HEK293 (cell line): Measurements from ENCODE around the gene MRPS14.

ENCODE experiments used
- GLIS2 ChIP-seq: fragments of 450-650 bp; formaldehyde crosslinking; IDR thresholded peaks from 2 replicates; pipeline ENCODE4 v1.5.1; 2016; ENCODE audit warnings: missing biosample characterization, missing genetic modification characterization
- INSM2 ChIP-seq: fragments of 450-650 bp; formaldehyde crosslinking; IDR thresholded peaks from 2 replicates; pipeline ENCODE4 v1.5.1; 2016; ENCODE audit warnings: missing biosample characterization, missing genetic modification characterization
- KLF10 ChIP-seq: fragments of 450-650 bp; IDR thresholded peaks from 2 replicates; pipeline ENCODE4 v1.5.1; 2018; ENCODE audit warnings: missing biosample characterization, mild to moderate bottlenecking, missing genetic modification characterization
- PATZ1 ChIP-seq: fragments of 450-650 bp; formaldehyde crosslinking; IDR thresholded peaks from 2 replicates; pipeline ENCODE4 v1.5.1; 2016; ENCODE audit warnings: missing biosample characterization, missing genetic modification characterization
- PRDM4 ChIP-seq: fragments of 450-650 bp; formaldehyde crosslinking; IDR thresholded peaks from 2 replicates; pipeline ENCODE4 v1.5.1; 2017; ENCODE audit warnings: missing biosample characterization, missing genetic modification characterization
- REPIN1 ChIP-seq: fragments of 450-650 bp; formaldehyde crosslinking; IDR thresholded peaks from 2 replicates; pipeline ENCODE4 v1.5.1; 2017; ENCODE audit warnings: missing biosample characterization, missing genetic modification characterization, low read depth
- SCRT1 ChIP-seq: fragments of 450-650 bp; formaldehyde crosslinking; IDR thresholded peaks from 2 replicates; pipeline ENCODE4 v1.5.1; 2016; ENCODE audit warnings: missing biosample characterization, missing genetic modification characterization, borderline replicate concordance
- SP2 ChIP-seq: fragments of 450-650 bp; formaldehyde crosslinking; IDR thresholded peaks from 2 replicates; pipeline ENCODE4 v1.5.1; 2016; ENCODE audit warnings: missing biosample characterization, missing genetic modification characterization
- SP7 ChIP-seq: fragments of 450-650 bp; formaldehyde crosslinking; IDR thresholded peaks from 2 replicates; pipeline ENCODE4 v1.5.1; 2016; ENCODE audit warnings: missing biosample characterization, missing genetic modification characterization
- ZBTB1 ChIP-seq: fragments of 450-650 bp; formaldehyde crosslinking; IDR thresholded peaks from 2 replicates; pipeline ENCODE4 v1.5.1; 2016; ENCODE audit warnings: missing biosample characterization, missing genetic modification characterization
- ZBTB20 ChIP-seq: fragments of 450-650 bp; formaldehyde crosslinking; IDR thresholded peaks from 2 replicates; pipeline ENCODE4 v1.5.1; 2016; ENCODE audit warnings: missing biosample characterization, missing genetic modification characterization
- ZBTB44 ChIP-seq: fragments of 450-650 bp; IDR thresholded peaks from 2 replicates; pipeline ENCODE4 v1.5.1; 2018; ENCODE audit warnings: missing biosample characterization, mild to moderate bottlenecking, missing genetic modification characterization
- ZEB2 ChIP-seq: fragments of 450-650 bp; formaldehyde crosslinking; IDR thresholded peaks from 2 replicates; pipeline ENCODE4 v1.5.1; 2016; ENCODE audit warnings: missing biosample characterization, missing genetic modification characterization
- ZFHX2 ChIP-seq: fragments of 450-650 bp; formaldehyde crosslinking; conservative IDR thresholded peaks from 2 replicates; pipeline ENCODE4 v1.5.1; 2016; ENCODE audit warnings: missing biosample characterization, missing genetic modification characterization
- ZIC2 ChIP-seq: fragments of 450-650 bp; formaldehyde crosslinking; IDR thresholded peaks from 2 replicates; pipeline ENCODE4 v1.5.1; 2016; ENCODE audit warnings: missing biosample characterization, missing genetic modification characterization
- ZNF132 ChIP-seq: fragments of 450-650 bp; formaldehyde crosslinking; IDR thresholded peaks from 2 replicates; pipeline ENCODE4 v1.5.1; 2017; ENCODE audit warnings: missing biosample characterization, missing genetic modification characterization, borderline replicate concordance
- ZNF2 ChIP-seq: fragments of 450-650 bp; formaldehyde crosslinking; IDR thresholded peaks from 2 replicates; pipeline ENCODE4 v1.5.1; 2016; ENCODE audit warnings: missing biosample characterization, missing genetic modification characterization
- ZNF24 ChIP-seq: fragments of 450-650 bp; formaldehyde crosslinking; IDR thresholded peaks from 2 replicates; pipeline ENCODE4 v1.5.1; 2016; ENCODE audit warnings: missing biosample characterization, missing genetic modification characterization
- ZNF26 ChIP-seq: fragments of 450-650 bp; formaldehyde crosslinking; IDR thresholded peaks from 2 replicates; pipeline ENCODE4 v1.5.1; 2016; ENCODE audit warnings: missing biosample characterization, missing genetic modification characterization
- ZNF423 ChIP-seq: fragments of 450-650 bp; formaldehyde crosslinking; IDR thresholded peaks from 2 replicates; pipeline ENCODE4 v1.5.1; 2016; ENCODE audit warnings: missing biosample characterization, missing genetic modification characterization
- ZNF571 ChIP-seq: fragments of 450-650 bp; formaldehyde crosslinking; IDR thresholded peaks from 2 replicates; pipeline ENCODE4 v1.5.0; 2017; ENCODE audit warnings: missing biosample characterization, missing genetic modification characterization
- ZNF600 ChIP-seq: fragments of 450-650 bp; formaldehyde crosslinking; IDR thresholded peaks from 2 replicates; pipeline ENCODE4 v1.5.1; 2016; ENCODE audit warnings: missing biosample characterization, missing genetic modification characterization
- ZNF610 ChIP-seq: fragments of 450-650 bp; formaldehyde crosslinking; IDR thresholded peaks from 2 replicates; pipeline ENCODE4 v1.5.1; 2016; ENCODE audit warnings: missing biosample characterization, missing genetic modification characterization, borderline replicate concordance
- ZNF670 ChIP-seq: fragments of 450-650 bp; formaldehyde crosslinking; IDR thresholded peaks from 2 replicates; pipeline ENCODE4 v1.5.1; 2016; ENCODE audit warnings: missing biosample characterization, missing genetic modification characterization, low read depth
- ZNF785 ChIP-seq: fragments of 450-650 bp; formaldehyde crosslinking; IDR thresholded peaks from 2 replicates; pipeline ENCODE4 v1.5.1; 2016; ENCODE audit warnings: missing biosample characterization, missing genetic modification characterization
- ZNF792 ChIP-seq: fragments of 450-650 bp; formaldehyde crosslinking; IDR thresholded peaks from 2 replicates; pipeline ENCODE4 v1.5.1; 2016; ENCODE audit warnings: missing biosample characterization, missing genetic modification characterization
- ZSCAN5A ChIP-seq: fragments of 450-650 bp; formaldehyde crosslinking; IDR thresholded peaks from 2 replicates; pipeline ENCODE4 v1.5.1; 2016; ENCODE audit warnings: missing biosample characterization, missing genetic modification characterization

Gene MRPS14

GRCh38 chr1:174999936-175000696, 23.1 kb downstream of the MRPS14 start, which contains the start of gene CACYBP (continued):
- no peak for TF ChIP-seq ZNF571 (tag by site-specific recombination)
- TF ChIP-seq PATZ1 (tag by site-specific recombination) = peak; percentile 83
- TF ChIP-seq ZNF785 = 0 out of 2 replicates have a peak, but pooled peaks have one; percentile 40
- TF ChIP-seq ZNF26 = no peak
- TF ChIP-seq ZNF24 = 0 out of 2 replicates have a peak, but pooled peaks have one; percentile 22
- no peak for TF ChIP-seq ZBTB44 (tag by site-specific recombination)
- peak; percentile 94 for TF ChIP-seq GLIS2 (tag by site-specific recombination)
- TF ChIP-seq ZIC2 (tag by site-specific recombination) = peak; percentile 93
- 0 out of 2 replicates have a peak, but pooled peaks have one; percentile 64 for TF ChIP-seq ZNF792
- 0 out of 2 replicates have a peak, but pooled peaks have one; percentile 24 for TF ChIP-seq ZNF610 (tag by site-specific recombination)
- peak; percentile 72; the same call in 1 of the 2 replicates for TF ChIP-seq ZNF423 (tag by site-specific recombination)
- peak; percentile 94 for TF ChIP-seq ZFHX2
- TF ChIP-seq ZNF670 (tag by site-specific recombination) = no peak
- TF ChIP-seq ZNF2 = peak; percentile 60
- TF ChIP-seq ZNF132 (tag by site-specific recombination) = no peak
- TF ChIP-seq ZBTB20 (tag by site-specific recombination) = peak; percentile 43; the same call in 1 of the 2 replicates
- no peak for TF ChIP-seq PRDM4 (tag by site-specific recombination)
- no peak for TF ChIP-seq SCRT1
- TF ChIP-seq ZBTB1 (tag by site-specific recombination) = peak; percentile 44; the same call in 1 of the 2 replicates
- TF ChIP-seq SP7 = peak; percentile 26; the same call in 1 of the 2 replicates
- TF ChIP-seq ZEB2 (tag by site-specific recombination) = peak; percentile 14
- TF ChIP-seq SP2 (tag by site-specific recombination) = peak; percentile 63
- TF ChIP-seq KLF10 = no peak; the same call in 1 of the 2 replicates
- 0 out of 2 replicates have a peak, but pooled peaks have one; percentile 10 for TF ChIP-seq REPIN1 (tag by site-specific recombination)
- peak; percentile 85 for TF ChIP-seq ZSCAN5A
- peak; percentile 72; the same call in 1 of the 2 replicates for TF ChIP-seq ZNF600
- TF ChIP-seq INSM2 (tag by site-specific recombination) = peak; percentile 49
